Right ventricle myocardium superior (tissue), 1 donor: ENCODE measurements around the gene PPP2R5C. TPM values are rescaled to one million over a fixed set of nuclear protein-coding genes. Genes with fewer than 3 reads are reported as not detected.
"Not testable (repeated sequence)": the region's sequence is repeated elsewhere in the genome, so short reads cannot be mapped to it uniquely, and the experiment has no call there.

Experiments
- ATAC-seq: fragments of 200-7000 bp; cut with Tn5 transposase; one replicate; pipeline ENCODE4 v1.9.1; 2020; ENCODE audit warnings: mild to moderate bottlenecking; ENCODE audit not compliant: poor library complexity
- DNase-seq: peaks from one replicate; pipeline ENCODE4 v3.0.0-alpha.2; 2020
- intact Hi-C: fragments of 100-400 bp; cut with DNase I; formaldehyde crosslinking; loops from one replicate; pipeline ENCODE4 v1.11.2; 2022
- long read RNA-seq: library from polyadenylated mRNA; unstranded; transcript quantifications from one replicate; pipeline ENCODE4 v2.0.0, GENCODE V29; 2021
- total RNA-seq: library from RNA; stranded (reverse); fragmentation: NEBNext Ultra II Directional; extraction: Animal tissue kit (Norgen Biotek cat#: 25700); gene quantifications from one replicate; pipeline ENCODE4 v1.2.1, GENCODE V29; 2021
- donor health status: DM: no; HTN: yes; CAD: no; lungs with severe emphysema.

PPP2R5C gene
- total RNA-seq: 169 TPM
- long read RNA-seq, full-length matches to known transcripts: 63 of 194 reads
- long read RNA-seq, partial matches to known transcripts: 55 of 194 reads
- long read RNA-seq, other reads (novel, unspliced or antisense): 76 of 194 reads

- ATAC-seq (peak; percentile 90), DNase-seq (peak; percentile 96)
- intact Hi-C loops: no loop called here
These were observed at the start of gene PPP2R5C for GRCh38 chr14:101761032-101761880. PPP2R5C (plus strand) TSS chr14:101761709; CDS start chr14:101761894, 185 bp downstream.

DNA sequence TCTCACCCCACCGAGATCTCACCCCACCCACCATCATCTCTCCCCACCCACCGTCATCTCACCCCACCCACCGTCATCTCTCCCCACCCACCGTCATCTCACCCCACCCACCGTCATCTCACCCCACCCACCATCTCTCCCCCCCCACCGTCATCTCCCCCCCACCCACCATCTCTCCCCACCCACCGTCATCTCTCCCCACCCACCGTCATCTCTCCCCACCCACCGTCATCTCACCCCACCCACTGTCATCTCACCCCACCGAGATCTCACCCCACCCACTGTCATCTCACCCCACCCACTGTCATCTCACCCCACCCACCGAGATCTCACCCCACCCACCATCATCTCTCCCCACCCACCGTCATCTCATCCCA lies 49.7 kb upstream of the PPP2R5C start:
- not testable (repeated sequence) for DNase-seq, ATAC-seq
- intact Hi-C loops: loop anchor here (10.0 kb wide), 1 partner anchor 243 kb away; no protein-coding TSS in a partner anchor

GRCh38 chr14:101712341-101712740 lies 49.2 kb upstream of the PPP2R5C start:
- ATAC-seq, DNase-seq: not testable (repeated sequence)
- intact Hi-C loops: loop anchor here (10.0 kb wide), 1 partner anchor 242 kb away; no protein-coding TSS in a partner anchor

- intact Hi-C loops: loop anchor here (10.0 kb wide), 1 partner anchor 242 kb away; no protein-coding TSS in a partner anchor
- DNase-seq, ATAC-seq: not testable (repeated sequence)
These were observed 48.4 kb upstream of the PPP2R5C start for GRCh38 chr14:101713091-101713490.

GRCh38 chr14:101713621-101714349 lies 47.7 kb upstream of the PPP2R5C start:
- intact Hi-C loops: loop anchor here (10.0 kb wide), 1 partner anchor 241 kb away; no protein-coding TSS in a partner anchor
- no peak for ATAC-seq

GRCh38 chr14:101714394-101714793 lies 47.1 kb upstream of the PPP2R5C start:
- no peak for DNase-seq
- intact Hi-C loops: loop anchor here (10.0 kb wide), 1 partner anchor 240 kb away; no protein-coding TSS in a partner anchor

More at GRCh38 chr14:101713621-101714349, 47.7 kb upstream of the PPP2R5C start:
- DNase-seq: no peak

GRCh38 chr14:101715210-101716076 lies 46.1 kb upstream of the PPP2R5C start:
- no peak for ATAC-seq
- intact Hi-C loops: loop anchor here (10.0 kb wide), 1 partner anchor 239 kb away; no protein-coding TSS in a partner anchor
- DNase-seq: no peak

More at GRCh38 chr14:101714394-101714793, 47.1 kb upstream of the PPP2R5C start:
- ATAC-seq: no peak

GRCh38 chr14:101716077-101716950 lies 45.2 kb upstream of the PPP2R5C start:
- intact Hi-C loops: loop anchor here (10.0 kb wide), 1 partner anchor 238 kb away; no protein-coding TSS in a partner anchor
- ATAC-seq (no peak), DNase-seq (no peak)

DNA sequence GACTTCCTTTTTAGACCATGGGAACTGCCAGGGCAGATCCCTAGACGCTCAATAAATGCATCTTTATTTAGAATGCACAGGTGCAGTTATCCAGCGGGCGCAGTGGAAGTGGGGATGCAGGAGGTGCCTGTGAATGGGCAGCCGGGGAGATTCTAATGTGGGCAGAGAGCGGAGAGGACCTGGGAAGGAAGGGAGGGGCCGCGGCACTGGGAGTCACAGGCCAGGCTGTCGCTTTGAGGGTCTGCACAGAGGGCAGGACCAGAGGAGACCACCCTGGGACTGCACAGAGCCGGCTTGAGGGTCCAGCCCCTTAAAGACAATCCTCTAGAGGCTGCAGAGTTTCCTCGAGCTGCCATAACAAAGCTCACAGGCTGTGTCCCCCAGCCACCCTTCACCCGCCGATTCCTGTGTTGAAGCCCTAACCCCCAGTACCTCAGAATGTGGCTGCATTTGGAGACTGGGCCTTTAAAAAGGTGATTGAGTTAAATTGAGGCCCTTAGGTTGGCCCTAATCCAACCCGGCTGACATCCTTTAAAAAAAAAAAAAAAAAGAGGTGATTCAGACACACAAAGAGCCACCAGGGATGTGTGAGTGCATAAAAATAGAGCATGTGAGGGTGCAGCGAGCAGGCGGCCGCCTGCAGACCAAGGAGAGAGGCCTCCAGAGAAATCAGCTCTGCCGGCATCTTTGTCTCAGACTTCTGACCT lies 44.4 kb upstream of the PPP2R5C start:
- DNase-seq (no peak), ATAC-seq (no peak)
- intact Hi-C loops: loop anchor here (10.0 kb wide), 1 partner anchor 238 kb away; no protein-coding TSS in a partner anchor

GRCh38 chr14:101717663-101718490 lies 43.6 kb upstream of the PPP2R5C start:
- no peak for ATAC-seq
- intact Hi-C loops: loop anchor here (10.0 kb wide), 1 partner anchor 237 kb away; no protein-coding TSS in a partner anchor

DNA sequence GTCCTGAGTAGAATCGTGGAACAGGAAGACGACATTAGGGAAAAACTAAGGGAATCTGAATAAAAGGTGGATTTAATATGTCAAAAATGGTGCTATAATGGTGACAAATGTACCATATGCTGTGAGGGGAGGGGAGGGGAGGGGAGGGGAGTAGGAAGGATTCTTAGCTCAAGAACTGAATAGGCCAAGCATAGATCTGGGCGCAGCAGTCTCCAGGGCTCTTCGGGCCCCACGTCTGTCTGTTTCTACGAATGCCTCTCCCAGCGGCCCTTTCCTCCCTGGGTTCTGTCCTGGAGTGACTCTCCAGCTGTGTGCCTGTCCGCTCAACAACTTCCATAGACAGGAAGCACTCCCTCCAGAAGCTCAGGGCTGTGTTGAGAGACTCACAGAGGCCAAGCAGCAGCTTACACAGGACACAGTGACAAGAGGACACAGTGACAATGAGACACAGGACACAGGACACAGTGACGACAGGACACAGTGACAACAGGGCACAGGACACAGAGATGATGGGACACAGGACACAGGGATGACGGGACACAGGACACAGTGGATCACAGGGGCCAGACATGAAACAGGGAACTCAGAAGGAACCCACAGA lies 42.4 kb upstream of the PPP2R5C start:
- DNase-seq (no peak), ATAC-seq (peak; percentile 80)
- intact Hi-C loops: loop anchor here (10.0 kb wide), 1 partner anchor 236 kb away; no protein-coding TSS in a partner anchor

More at GRCh38 chr14:101717663-101718490, 43.6 kb upstream of the PPP2R5C start:
- DNase-seq: no peak

DNA sequence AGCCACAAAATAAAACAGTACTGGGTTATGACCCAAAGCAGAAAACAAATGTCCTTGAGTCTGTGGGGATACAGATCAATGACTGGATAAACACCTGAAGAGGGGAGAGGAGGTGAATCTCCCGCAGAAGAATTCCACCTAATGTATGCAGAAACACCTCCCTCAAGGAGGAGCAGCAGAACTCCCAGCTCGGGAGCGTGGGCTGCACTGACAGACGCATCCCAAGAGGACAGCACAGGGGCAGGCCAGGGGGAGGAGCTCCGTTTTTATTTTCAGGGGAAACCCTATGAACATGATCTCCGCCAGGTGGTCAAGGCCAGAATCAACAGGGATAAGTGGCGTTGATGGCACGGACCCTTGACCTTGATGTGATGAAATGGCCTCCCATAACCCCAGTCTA lies 41.8 kb upstream of the PPP2R5C start:
- ATAC-seq (peak; percentile 66), DNase-seq (no peak)
- intact Hi-C loops: loop anchor here (5.0 to 10.0 kb wide), 2 partner anchors 38 to 235 kb away; no protein-coding TSS in a partner anchor

DNA sequence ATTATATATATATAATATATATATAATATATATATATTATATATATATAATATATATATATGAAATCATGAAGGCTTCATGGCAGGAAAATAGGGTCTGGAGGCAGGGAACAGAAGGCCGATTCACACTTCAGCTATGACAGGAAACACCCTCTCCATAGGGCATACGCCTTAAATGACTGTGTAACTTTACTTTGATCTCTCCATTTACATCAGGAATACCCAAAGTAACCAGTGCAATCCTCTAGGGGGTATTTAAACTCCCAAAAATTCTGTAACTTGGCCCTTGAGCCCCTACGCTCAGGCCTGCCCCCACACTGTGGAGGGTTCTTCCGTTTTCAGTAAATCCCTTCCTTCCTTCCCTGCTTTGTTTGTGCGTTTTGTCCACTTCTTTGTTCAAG lies 40.4 kb upstream of the PPP2R5C start:
- intact Hi-C loops: loop anchor here (5.0 kb wide), 1 partner anchor 36 kb away; no protein-coding TSS in a partner anchor
- no peak for DNase-seq
- no peak for ATAC-seq

DNA sequence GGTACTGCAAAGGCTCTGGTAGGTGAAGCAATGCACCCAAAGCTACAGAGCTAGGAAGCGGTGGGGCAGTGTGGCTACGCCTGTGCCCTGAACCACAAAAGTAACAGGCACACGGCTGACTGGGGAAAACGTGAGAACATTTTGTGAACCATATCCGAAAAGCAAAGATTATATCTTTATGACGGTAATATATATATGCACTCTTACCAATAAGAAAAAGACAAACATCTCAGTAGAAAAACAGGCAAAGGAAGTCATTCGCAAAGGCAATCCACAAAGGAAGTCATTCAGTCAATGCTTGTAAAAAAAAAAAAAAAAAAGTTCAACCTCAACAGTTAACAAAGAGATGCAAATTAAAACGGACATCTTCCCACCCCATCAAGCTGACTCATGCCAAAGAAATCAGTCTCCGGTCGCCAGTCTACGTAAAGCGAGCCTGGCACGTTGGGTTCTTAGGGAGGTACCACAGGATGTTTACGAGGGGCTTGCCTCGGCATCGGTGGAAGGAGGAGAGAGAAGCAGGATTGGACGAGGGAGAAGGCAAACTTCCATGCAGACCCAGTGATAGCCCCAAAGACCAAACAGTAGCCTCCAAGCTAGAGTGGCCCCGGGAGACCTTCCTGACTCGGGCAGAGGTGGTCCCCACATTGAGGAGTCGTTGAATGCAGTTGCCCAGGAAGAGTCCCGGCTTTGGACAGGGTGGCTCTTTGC lies 39.4 kb upstream of the PPP2R5C start:
- intact Hi-C loops: loop anchor here (5.0 kb wide), 1 partner anchor 35 kb away; no protein-coding TSS in a partner anchor
- ATAC-seq (peak; percentile 14), DNase-seq (no peak)
